Measurements from ENCODE around the gene SAPCD2. TPM values are rescaled to one million over a fixed set of nuclear protein-coding genes. Genes with fewer than 3 reads are reported as not detected.

Gene SAPCD2
- total and polyA plus RNA-seq, 9 donors = 0.10 to 0.62 (median 0.31) TPM; not detected in 2

- WGBS, 3 donors = 25 to 78% (median 36%) methylated on average over 14 to 66 of the region's 66 CpGs
- Histone ChIP-seq H3K4me1 (ENCODE audit: insufficient read depth) (peaks cover 4% of the 10 kb centered on the region), H3K27ac (no peak overlapping the region), H3K27me3 (no peaks in the 10 kb centered on the region), H3K36me3 (no peaks in the 10 kb centered on the region), H3K9me3 (no peaks in the 10 kb centered on the region), H3K4me3 (peak overlapping the region; percentile 29)
- intact Hi-C loops (cut with DNase I) = loop anchor here in 1 of 4 donors (10.0 kb wide), 1 partner anchor 121 kb away; the partner anchor contains the start of gene SLC34A3
- TF ChIP-seq CTCF (IDR thresholded peaks at IDR 0.05) = no peak
- no peak for TF ChIP-seq POLR2A (IDR thresholded peaks at IDR 0.05)
- TF ChIP-seq EP300 (IDR thresholded peaks at IDR 0.05) = no peak
- DNase-seq = no peak
These were observed 43.2 kb upstream of the SAPCD2 start for GRCh38 chr9:137113385-137114159.

DNA sequence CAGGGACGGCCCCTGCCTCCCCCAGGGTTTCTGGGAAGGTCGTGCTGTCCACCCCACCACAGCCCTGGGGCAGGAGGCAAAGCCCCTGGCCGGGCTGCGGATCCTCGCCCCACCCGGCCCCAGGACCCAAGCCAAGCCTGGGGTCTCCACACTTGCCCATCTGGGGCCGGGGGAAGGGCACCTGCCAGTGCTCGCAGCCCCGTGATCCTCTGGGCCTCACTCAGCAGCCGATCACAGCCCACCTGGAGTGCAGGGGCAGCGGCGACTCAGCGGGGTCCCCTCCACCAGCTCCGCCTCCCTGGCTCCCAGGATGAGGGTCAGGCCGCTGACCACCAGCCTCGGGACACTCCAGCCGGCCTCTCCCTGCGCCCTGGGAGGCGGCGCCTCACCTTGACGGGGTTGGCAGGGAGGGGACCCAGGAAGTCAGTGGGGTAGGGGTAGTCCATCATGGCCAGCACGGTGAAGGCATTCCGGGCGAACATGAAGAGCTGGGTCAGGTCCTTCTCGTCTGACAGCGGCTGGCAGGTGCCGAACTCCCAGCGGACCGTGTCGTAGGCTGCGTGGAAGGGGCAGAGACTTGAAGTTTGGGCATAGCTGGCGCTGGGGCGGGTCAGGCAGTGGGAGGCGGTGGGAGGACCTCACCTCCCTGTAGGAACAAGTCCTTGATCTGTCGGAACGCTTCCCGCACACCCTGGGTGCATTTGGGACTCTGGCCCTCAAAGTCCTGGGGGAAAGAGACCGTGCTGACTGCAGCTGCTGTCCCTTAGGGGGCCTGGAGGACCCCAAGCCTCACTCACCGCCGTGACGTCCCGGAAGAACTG, 42.4 kb upstream of the SAPCD2 start:
- H3K4me3 ChIP-seq = no peak overlapping the region
- no peaks in the 10 kb centered on the region for H3K36me3 ChIP-seq
- no peaks in the 10 kb centered on the region for H3K9me3 ChIP-seq
- TF ChIP-seq EP300 (IDR thresholded peaks at IDR 0.05) (no peak), POLR2A (IDR thresholded peaks at IDR 0.05) (no peak), CTCF (IDR thresholded peaks at IDR 0.05) (no peak)
- intact Hi-C loops (cut with DNase I) = loop anchor here in 1 of 4 donors (10.0 kb wide), 1 partner anchor 122 kb away; the partner anchor contains the start of gene SLC34A3
- no peaks in the 10 kb centered on the region for H3K27me3 ChIP-seq
- no peak overlapping the region for H3K27ac ChIP-seq
- H3K4me1 ChIP-seq (ENCODE audit: insufficient read depth) = peaks cover 4% of the 10 kb centered on the region
- 94 to 96% (median 94%) methylated on average over 39 to 42 of the region's 42 CpGs for WGBS, 3 donors
- DNase-seq = peak in 1 of 5 donors; percentile 32

- Histone ChIP-seq H3K9me3 (no peaks in the 10 kb centered on the region), H3K4me3 (no peak overlapping the region), H3K27me3 (no peaks in the 10 kb centered on the region), H3K27ac (no peak overlapping the region), H3K4me1 (ENCODE audit: insufficient read depth) (peaks cover 4% of the 10 kb centered on the region), H3K36me3 (no peaks in the 10 kb centered on the region)
- WGBS, 3 donors = 87 to 88% (median 87%) methylated on average over 29 to 35 of the region's 35 CpGs
- TF ChIP-seq CTCF (IDR thresholded peaks at IDR 0.05) (no peak), POLR2A (IDR thresholded peaks at IDR 0.05) (no peak), EP300 (IDR thresholded peaks at IDR 0.05) (no peak)
- DNase-seq = no peak
- intact Hi-C loops (cut with DNase I) = loop anchor here in 1 of 4 donors (10.0 kb wide), 1 partner anchor 123 kb away; the partner anchor contains the start of gene SLC34A3
These were observed 41.6 kb upstream of the SAPCD2 start for GRCh38 chr9:137111788-137112563.

Data from ovary (tissue), 9 donors.